SW480 (cell line): ENCODE results near the gene UBE2O.

ENCODE experiments used
- DNase-seq: peaks from one replicate; pipeline ENCODE4 v3.0.0-alpha.2; 2016; ENCODE audit warnings: low spot score

Gene UBE2O

GRCh38 chr17:76485569-76485968 is 32.6 kb upstream of the UBE2O start:
- no peak for DNase-seq

- no peak for DNase-seq
Observed at GRCh38 chr17:76484228-76484725, 31.3 kb upstream of the UBE2O start.

- DNase-seq = no peak
Observed at GRCh38 chr17:76481071-76481655, 28.2 kb upstream of the UBE2O start.

DNA sequence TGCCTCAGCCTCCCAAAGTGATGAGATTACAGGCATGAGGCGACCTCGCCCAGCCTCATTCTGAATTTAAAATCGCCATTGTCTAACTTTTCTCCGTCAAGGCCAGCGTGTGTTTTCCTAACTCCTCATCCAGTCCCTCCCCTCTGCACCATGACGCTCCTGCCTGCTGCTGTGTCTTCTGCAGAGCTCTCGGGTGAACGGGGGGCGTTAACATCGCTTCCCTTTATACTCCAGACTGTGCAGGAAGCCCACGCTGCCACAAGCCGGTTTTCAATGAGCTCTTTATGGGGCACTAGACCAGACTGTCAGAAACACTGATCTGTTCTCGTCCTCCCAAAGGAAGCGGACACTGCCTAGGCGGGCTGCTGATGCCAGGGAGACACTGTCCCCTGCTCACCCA is 27.7 kb upstream of the UBE2O start:
- DNase-seq = no peak

- no peak for DNase-seq
Observed at GRCh38 chr17:76479515-76480060, 26.6 kb upstream of the UBE2O start.

DNA sequence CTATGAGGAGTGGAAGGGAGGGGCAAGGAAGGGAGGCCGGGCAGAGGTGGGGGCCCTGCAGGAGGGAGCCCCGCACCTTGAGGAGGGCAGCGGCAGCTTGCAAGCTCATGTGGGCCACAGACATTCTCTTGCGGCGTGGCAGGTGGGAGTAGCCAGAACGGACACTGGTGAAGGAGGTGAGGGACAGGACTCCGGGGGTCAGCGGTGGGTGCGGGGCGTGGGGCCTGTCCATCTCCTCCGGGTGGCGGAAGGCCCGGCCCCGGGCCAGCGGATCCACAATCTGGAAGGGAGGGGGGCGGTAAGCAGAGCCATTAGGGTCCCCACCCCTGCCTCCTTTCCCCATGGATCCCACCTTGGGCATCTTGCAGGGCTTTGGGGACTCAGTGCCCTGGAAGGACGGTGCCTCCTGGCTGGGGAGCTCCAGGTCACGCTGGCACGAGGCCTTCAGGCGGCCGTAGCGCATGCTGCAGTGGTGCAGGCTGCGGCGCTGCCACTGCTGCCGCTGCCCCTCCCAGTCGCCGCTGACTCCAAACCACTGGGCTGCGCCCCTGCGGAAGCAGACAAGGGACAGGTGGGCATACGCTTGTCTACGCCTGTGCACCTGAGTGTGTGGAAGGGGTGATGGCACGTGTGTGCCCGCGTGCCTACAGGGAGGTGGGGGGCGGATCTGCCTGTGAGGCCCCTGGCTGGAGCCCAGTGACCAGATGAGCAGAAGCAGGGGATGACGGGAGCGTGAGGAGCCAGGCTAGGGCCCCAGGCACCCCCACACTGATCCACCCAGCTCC is 26.0 kb upstream of the UBE2O start:
- no peak for DNase-seq

GRCh38 chr17:76478097-76478496 is 25.1 kb upstream of the UBE2O start:
- no peak for DNase-seq

DNA sequence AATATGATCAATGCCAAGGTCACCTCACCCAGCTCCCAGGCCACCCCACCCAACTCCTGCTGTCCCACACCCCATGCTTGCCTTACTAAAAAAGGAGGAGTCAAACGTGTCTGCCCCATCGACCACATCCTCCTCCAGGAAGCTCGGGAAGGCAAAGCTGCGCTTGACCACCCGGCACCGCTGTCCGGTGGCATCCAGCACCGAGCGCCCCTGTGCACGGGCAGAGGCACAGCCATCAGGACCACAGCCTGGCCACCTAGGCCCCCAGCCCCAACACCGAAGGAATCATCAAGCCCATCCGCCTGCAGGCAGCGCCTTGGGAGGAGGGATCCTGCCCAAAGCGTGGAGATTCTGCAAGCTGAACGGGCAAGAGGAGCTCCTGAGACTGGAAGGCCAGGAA is 24.6 kb upstream of the UBE2O start:
- DNase-seq = no peak

GRCh38 chr17:76476736-76477135 is 23.8 kb upstream of the UBE2O start:
- DNase-seq = no peak

DNA sequence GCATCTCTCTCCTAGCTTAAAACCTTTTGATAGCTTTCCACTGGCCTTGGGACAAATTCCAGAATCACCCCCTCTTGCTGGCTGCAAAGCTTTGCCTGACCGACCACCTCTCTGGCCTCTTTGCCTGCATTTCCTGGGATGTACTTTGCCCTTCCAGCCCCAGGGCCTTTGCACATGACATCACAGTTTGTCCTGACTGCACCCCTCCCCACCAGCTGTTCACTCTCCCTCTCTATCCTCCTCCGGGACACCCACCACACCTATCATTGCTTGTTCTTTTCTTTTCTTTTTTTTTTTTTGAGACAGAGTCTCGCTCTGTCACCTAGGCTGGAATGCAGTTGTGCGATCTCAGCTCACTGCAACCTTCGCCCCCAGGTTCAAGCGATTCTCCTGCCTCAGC is 22.4 kb upstream of the UBE2O start:
- DNase-seq = no peak

GRCh38 chr17:76474894-76475293 is 21.9 kb upstream of the UBE2O start:
- no peak for DNase-seq

GRCh38 chr17:76474238-76474637 is 21.3 kb upstream of the UBE2O start:
- no peak for DNase-seq

- DNase-seq = no peak
Observed at GRCh38 chr17:76473541-76473985, 20.6 kb upstream of the UBE2O start.

- DNase-seq = no peak
Observed at GRCh38 chr17:76472726-76473125, 19.8 kb upstream of the UBE2O start.

DNA sequence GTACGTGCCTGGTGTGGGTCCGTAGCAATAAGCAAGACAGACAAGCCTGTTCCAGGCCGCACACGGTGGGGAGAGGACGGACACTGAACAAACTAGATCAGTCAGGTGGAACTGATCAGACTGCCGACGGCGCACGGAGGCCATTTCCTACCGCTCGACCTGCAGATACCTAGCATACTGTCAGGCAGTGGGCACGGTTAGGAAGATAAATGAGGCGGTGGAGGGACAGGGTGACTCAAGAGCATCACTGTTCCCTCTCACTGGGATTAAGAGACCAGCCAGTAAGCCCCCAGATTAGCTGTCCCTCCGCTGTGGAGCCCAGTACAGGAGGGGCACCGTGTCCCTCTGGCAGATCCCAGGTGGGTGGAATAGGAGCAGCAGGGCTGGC is 19.3 kb upstream of the UBE2O start:
- DNase-seq = no peak

DNA sequence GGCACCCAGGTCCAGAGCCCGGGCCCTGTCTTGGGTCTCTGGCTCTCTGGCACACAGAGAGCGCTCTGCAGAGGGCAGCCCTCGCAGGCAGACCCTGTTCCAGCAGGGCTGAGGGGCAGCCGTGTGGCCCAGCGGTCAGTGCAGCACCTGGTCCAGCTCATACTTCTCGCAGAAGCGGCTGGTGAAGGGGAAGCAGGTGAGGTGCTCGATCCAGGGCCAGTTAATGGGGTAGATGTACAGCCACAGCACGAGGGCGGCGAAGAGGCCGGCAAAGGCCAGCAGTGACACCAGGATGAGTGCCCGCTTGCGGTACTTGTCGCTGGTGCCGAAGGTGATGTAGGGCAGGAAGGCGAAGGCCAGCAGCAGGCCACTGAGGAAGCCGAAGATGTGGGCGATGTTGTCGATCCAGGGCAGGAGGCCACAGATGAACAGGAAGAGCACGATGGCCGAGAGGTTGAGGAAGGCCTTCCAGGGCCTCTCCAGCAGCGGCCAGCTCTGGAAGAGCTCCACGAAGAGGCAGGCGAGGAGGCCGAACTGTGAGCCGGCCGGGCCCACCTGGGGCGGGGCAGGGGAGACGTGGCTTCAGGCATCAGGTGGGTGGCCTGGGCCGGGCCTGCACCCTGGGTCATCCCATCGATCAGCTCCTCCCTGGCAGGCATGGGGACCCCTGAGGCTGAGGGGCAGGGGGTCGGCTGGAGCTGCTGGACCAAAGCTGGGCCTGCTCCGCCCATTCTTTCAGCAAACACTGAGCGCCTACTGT is 18.7 kb upstream of the UBE2O start:
- DNase-seq = no peak

DNA sequence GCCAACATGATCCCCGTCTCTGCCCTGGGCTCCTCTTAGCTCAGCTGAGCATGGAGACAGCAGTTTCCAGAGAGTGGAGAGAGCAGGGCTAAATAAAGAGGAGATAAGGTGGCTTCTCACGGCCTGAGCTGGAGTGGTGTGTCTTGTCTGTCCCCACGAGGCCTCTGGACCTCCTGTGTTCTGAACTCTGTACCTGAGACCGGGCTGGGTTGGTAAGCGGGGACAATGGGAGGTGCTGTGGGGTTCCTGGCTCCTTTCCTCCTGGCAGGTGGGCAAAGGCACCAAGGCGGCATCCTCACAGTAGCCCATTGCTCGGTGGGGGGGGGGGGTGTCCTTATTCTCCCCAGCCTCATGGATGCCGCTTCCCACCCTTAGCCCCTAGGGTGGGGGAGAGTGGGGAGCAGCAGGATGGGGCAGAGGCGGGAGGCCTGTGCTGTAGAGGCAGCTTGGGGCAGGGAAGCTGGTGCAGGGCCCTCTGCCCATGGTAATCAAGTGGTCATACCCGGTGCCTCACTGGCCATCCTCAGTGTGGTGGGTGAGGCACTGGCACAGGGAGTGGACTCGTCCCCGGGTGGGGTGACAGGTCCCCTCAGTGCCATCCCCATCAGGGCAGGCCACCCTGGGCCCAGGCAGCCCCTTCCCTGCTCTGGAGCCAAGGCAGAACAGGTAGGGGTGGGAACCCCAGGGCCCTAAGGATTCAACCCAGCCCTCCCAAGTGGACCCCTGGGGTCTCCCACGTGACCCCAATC is 17.2 kb upstream of the UBE2O start:
- no peak for DNase-seq

DNA sequence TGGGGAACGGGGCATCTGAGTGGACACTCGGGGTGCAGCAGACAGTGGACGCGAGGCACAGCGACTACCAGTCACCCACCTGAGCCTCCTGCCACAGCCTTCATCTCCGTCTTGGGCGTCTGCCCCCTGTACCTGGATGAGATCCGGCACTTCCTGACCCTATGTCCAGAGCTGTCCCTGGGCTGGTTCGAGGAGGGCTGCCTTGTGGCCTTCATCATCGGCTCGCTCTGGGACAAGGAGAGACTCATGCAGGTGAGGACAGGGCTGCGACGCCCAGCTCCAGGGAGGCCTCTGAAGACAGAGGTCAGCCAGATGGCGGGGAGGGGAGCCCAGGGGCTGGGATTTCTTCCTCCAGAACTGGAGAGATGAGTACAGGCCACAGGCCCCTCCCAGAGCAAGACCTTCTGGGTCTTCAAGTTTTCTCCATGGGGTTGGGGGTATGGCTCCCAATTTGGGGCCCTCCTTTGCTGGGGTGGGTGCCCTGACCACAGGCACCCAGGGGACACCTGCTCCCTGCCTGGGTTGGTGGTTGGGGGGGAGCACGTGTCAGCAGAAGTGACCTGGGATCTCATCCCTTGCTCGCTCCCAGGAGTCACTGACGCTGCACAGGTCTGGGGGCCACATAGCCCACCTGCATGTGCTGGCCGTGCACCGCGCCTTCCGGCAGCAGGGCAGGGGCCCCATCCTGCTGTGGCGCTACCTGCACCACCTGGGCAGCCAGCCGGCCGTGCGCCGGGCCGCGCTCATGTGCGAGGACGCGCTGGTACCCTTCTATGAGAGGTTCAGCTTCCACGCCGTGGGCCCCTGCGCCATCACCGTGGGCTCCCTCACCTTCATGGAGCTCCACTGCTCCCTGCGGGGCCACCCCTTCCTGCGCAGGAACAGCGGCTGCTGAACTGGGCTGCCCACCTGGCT is 16.4 kb upstream of the UBE2O start:
- no peak for DNase-seq

DNA sequence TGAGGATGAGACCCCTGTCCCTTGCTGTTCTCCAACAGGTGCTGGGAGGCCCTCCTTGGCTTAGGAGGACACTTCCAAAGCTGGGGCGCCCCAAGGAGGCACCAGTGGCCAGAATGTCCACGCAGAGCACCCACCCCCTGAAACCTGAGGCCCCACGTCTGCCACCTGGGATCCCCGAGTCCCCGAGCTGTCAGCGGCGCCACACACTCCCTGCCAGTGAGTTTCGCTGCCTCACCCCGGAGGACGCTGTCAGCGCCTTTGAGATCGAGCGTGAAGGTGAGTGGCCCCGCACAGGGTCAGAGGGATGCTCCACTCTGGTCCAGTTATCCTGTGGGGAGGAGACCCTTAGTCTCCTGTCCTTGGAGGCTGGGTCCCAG is 15.7 kb upstream of the UBE2O start:
- DNase-seq = no peak

DNA sequence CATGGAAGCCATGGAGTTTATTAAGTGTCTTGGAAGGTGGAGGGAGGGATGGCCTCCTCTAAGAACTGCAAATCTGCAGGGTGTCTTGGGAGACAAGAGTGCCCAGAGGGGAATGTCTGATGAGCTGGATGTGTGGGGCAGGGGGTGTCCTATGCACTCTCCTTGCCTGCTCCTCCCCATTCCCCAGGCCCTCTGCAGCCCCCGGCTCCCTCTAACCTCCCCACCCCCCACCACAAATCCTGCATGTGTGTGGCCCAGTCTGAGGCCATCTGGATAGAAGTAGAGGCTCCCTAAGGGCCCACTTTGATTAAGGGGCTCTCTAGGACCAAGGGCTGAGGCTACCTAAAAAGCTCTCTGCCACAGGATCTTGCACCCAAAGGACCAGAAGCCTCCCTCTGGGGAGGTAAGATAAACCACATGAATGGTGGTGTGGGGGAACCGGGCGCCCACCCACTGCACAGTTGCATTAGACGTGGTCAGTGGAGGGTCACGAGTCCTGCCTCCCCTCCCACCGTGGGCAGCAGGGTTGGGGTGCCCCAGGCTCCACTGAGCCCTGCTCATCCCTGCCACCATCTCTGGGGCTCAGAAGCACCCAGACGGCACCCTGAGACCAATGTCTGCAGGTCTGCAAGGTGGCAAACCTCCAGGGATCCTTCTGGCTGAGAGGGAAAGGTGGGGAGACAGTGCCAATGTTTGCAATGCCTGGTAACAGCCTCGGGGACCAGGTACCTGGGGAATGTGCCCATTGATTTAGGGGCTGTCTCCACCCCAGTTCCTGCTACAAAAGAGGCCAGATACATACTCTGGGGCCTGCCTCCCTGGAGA is 15.1 kb upstream of the UBE2O start:
- no peak for DNase-seq
